Dendritic cell treated with granulocyte-macrophage colony-stimulating factor and Interleukin-4, amounts not matched to agents 40 ng/mL and 50 ng/mL, for 4 days (primary cell): ENCODE data around the gene SGCD.
"Not testable (repeated sequence)": the region's sequence is repeated elsewhere in the genome, so short reads cannot be mapped to it uniquely, and the experiment has no call there.

Source experiments
- H3K27ac Mint-ChIP-seq: one replicate; pipeline ENCODE4 v1.8.0; 2022; ENCODE audit warnings: mild to moderate bottlenecking, mixed read lengths
- H3K27me3 Mint-ChIP-seq: one replicate; pipeline ENCODE4 v1.8.0; 2022; ENCODE audit warnings: mild to moderate bottlenecking, mixed read lengths
- H3K36me3 Mint-ChIP-seq: one replicate; pipeline ENCODE4 v1.8.0; 2022; ENCODE audit warnings: low read depth, mixed read lengths
- H3K4me1 Mint-ChIP-seq: one replicate; pipeline ENCODE4 v1.8.0; 2022; ENCODE audit warnings: low read depth, mixed read lengths
- H3K4me3 Mint-ChIP-seq: one replicate; pipeline ENCODE4 v1.8.0; 2022; ENCODE audit warnings: mild to moderate bottlenecking, moderate library complexity, mixed read lengths
- H3K9me3 Mint-ChIP-seq: one replicate; pipeline ENCODE4 v1.8.0; 2022; ENCODE audit warnings: mixed read lengths
- intact Hi-C: fragments of 100-400 bp; cut with micrococcal nuclease; formaldehyde crosslinking; loops from one replicate; pipeline ENCODE4 v1.15.0; 2022

SGCD gene

DNA sequence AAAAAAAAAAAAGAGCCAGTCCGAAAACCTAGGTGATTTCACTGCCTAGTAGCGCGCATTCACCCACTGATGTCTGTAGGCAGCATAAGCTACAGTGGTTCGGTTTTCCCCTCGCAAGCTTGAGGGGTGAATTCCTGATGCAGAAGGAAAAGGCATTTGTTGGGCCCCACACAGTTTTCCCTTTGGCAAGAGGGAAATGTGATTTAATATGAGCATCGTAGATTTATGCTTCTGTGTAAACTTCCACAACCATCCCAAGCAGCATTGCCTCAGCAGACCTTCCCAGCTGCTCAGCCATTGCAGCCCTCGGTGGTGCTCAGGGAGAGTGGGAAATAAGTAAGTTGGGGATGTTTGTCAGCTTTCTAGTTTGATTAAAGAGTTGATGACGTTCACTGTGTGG, 291.6 kb downstream of the SGCD start:
- Mint-ChIP-seq H3K27ac (no peak overlapping the region), H3K4me3 (no peak overlapping the region), H3K27me3 (no peaks in the 10 kb centered on the region), H3K9me3 (peaks cover 20% of the 10 kb centered on the region), H3K4me1 (no peaks in the 10 kb centered on the region), H3K36me3 (no peaks in the 10 kb centered on the region)
- intact Hi-C loops, result no loop called here

DNA sequence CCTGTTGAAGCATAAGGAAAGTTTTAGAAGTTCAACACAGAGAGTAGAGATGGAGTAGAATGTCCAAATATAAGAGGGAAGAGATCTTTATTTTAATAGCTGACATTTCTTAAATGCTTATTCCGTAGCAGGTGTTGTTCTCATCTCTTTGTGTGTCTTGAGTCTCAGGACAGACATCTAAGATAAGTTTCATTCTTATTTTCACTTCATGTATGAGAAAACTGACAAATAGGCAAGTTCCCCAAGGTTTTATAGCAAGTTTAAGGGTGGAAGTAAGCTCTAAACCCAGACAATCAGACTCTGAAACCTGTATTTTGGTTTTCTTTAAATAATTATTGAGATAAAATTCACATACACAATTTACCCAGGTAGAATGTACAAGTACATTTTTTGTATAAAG, 294.8 kb downstream of the SGCD start:
- Mint-ChIP-seq H3K9me3 (no peaks in the 10 kb centered on the region), H3K4me3 (no peak overlapping the region), H3K27ac (no peak overlapping the region), H3K27me3 (no peaks in the 10 kb centered on the region), H3K4me1 (no peaks in the 10 kb centered on the region), H3K36me3 (no peaks in the 10 kb centered on the region)
- intact Hi-C loops, result no loop called here

DNA sequence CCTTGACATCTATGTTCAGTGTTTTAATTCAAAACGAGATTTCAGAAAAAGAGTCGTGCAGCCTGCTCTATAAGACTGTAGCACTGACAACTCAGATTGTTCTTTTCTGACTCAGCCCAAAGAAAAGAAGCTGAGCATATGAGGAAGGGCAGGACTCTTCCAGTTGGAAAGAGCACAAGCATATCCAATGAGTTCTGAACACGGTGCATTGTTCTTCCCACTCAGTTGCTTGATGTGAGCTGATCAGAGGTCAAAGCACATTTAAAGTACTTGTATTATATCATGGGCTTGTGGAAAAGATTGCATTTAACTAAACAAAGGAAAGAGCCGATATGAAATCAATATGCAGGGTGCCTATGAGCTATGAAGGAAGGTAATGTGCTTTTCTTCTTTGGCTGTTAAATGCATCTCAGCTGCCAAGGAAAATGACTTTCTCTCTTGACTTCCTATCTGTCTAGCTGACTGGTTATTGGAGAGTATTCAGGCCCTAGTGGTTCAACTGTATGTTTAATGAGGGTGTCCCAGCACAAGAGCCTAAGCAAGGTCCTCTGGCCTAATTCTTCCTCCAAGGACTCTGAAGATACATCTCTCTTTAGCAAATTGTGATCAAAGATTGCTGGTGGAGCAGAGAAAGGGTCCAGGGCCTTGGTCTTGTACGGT, 296.5 kb downstream of the SGCD start:
- no peaks in the 10 kb centered on the region for H3K27me3 Mint-ChIP-seq
- H3K4me1 Mint-ChIP-seq, result no peaks in the 10 kb centered on the region
- no peaks in the 10 kb centered on the region for H3K9me3 Mint-ChIP-seq
- intact Hi-C loops, result no loop called here
- no peaks in the 10 kb centered on the region for H3K36me3 Mint-ChIP-seq
- no peak overlapping the region for H3K4me3 Mint-ChIP-seq
- no peak overlapping the region for H3K27ac Mint-ChIP-seq

DNA sequence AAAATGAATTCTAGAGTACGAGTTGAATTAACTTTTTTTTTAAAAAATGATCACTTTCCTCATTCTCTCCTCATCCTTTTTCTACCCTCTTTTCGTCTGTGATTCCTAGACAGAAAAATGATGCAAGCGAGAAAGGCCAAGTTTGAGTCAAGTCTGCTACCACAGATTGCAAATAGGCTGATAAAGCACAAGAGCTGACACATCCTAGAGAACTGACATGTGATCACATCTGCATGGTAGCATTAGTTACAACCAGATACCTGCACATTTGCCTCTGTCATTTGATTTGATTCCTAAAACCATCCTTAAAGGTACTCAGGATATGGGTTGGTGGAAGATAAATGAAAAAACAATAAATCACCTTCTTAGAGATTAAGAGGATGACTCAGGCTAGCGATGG, 297.7 kb downstream of the SGCD start:
- Mint-ChIP-seq H3K36me3 (no peaks in the 10 kb centered on the region), H3K9me3 (no peaks in the 10 kb centered on the region), H3K27me3 (no peaks in the 10 kb centered on the region), H3K4me1 (no peaks in the 10 kb centered on the region), H3K27ac (no peak overlapping the region), H3K4me3 (no peak overlapping the region)
- intact Hi-C loops, result no loop called here

DNA sequence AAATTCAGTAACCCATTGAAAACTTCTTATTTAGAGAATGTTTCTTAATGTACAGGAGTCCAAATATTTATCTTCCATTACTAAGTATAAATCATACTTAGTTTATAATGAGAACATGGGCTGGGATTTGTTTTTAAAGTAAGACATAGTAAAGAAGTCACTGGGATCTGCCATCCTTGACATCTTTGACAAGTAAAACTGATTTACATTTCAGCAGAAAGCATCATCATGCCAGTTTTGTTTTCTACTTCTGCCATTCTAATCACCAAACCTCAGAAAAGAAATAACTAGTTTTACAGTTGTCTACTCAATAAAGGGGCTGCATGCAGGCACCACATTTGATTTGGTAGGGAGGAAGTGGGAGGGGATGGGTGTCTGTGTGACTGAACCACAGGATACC, 301.5 kb downstream of the SGCD start:
- H3K27ac Mint-ChIP-seq, result no peak overlapping the region
- H3K36me3 Mint-ChIP-seq, result no peaks in the 10 kb centered on the region
- no peak overlapping the region for H3K4me3 Mint-ChIP-seq
- H3K9me3 Mint-ChIP-seq, result no peaks in the 10 kb centered on the region
- intact Hi-C loops, result no loop called here
- no peaks in the 10 kb centered on the region for H3K4me1 Mint-ChIP-seq
- H3K27me3 Mint-ChIP-seq, result no peaks in the 10 kb centered on the region

DNA sequence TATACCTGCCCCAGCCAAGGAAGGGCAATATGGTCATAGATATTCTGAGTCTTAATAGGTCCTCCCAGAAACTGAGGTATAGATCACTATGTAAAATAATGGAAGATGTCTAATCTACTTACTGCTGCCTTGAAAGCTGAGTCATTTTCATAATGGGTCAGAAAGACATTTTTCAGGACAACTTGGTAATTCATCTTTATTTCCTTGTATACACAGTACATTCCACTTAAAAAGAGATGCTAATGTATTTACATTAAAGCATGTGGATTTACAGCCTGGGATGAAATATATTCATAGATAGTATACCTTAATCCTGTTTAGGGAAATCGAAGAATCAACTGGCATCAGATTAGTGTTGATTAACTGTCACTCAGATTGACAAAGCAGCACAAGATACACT, 304.0 kb downstream of the SGCD start:
- no peaks in the 10 kb centered on the region for H3K36me3 Mint-ChIP-seq
- H3K27me3 Mint-ChIP-seq, result no peaks in the 10 kb centered on the region
- no peak overlapping the region for H3K4me3 Mint-ChIP-seq
- intact Hi-C loops, result no loop called here
- no peaks in the 10 kb centered on the region for H3K4me1 Mint-ChIP-seq
- H3K9me3 Mint-ChIP-seq, result peaks cover 7% of the 10 kb centered on the region
- no peak overlapping the region for H3K27ac Mint-ChIP-seq

DNA sequence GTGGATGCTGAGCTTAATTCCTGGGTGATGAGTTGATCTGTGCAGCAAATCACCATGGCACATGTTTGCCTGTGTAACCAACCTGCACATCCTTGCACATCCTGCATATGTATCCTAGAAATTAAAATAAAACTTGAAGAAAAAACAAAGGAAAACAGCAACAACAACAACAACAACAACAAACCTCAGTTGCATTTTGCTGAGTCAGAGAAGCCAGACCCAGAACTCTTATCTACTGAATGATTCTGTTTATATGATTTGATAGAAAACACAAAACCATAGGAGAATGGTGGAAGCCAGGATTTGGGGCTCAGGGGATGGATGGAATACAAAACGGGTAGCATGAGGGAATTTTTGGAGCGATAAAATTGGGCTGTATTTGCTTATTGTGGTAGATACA, 307.3 kb downstream of the SGCD start:
- Mint-ChIP-seq H3K36me3 (no peaks in the 10 kb centered on the region), H3K4me3 (no peak overlapping the region), H3K4me1 (no peaks in the 10 kb centered on the region), H3K27me3 (no peaks in the 10 kb centered on the region), H3K27ac (no peak overlapping the region), H3K9me3 (peaks cover 7% of the 10 kb centered on the region)
- intact Hi-C loops, result no loop called here

DNA sequence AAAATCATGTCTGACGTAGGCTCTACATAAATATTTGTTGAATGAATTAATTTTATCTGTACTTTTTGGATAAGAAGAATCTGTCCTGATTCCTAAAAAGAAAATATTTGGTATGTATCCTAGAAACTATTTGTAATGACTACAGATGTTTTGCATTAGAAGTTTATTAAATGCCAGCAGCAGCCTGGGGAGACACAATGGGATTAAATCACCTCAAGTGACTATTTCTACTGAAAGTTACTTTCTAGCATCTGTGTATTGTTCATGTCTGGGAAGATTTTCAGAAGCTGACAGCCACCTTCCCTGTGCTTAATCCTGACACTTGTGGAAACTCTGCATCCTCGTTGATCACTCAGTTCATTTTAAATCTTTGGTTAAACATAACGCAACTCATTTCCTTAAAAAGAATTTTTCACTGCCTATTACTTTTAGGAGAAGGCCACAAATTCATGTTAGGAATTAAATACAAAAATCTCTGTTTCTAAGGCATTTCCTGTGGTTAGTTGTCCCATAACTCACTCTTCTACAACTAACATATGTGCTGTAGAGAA, 313.8 kb downstream of the SGCD start:
- intact Hi-C loops, result no loop called here
- H3K9me3 Mint-ChIP-seq, result no peaks in the 10 kb centered on the region
- no peak overlapping the region for H3K27ac Mint-ChIP-seq
- H3K36me3 Mint-ChIP-seq, result no peaks in the 10 kb centered on the region
- no peaks in the 10 kb centered on the region for H3K4me1 Mint-ChIP-seq
- H3K27me3 Mint-ChIP-seq, result no peaks in the 10 kb centered on the region
- H3K4me3 Mint-ChIP-seq, result no peak overlapping the region

DNA sequence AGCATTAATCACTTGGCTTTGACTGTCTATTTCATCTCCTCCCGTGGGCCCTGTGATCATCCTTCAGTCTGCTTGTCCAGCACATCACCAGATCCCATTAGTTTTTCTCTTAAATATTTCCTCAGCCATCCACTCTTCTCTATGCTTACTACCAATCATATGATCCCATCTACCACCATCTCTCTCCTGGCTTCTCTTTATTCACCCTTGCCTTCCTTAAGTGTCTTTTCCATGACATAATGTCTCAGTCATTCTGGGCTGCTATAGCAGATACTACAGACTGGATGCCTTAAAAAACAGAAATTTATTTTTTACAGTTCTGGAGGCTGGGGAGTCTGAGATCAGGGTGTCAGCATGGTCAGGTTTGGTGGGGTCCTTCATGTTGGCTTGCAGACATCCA, 314.7 kb downstream of the SGCD start:
- Mint-ChIP-seq H3K4me1 (no peaks in the 10 kb centered on the region), H3K36me3 (no peaks in the 10 kb centered on the region), H3K27ac (no peak overlapping the region), H3K9me3 (no peaks in the 10 kb centered on the region), H3K4me3 (no peak overlapping the region), H3K27me3 (no peaks in the 10 kb centered on the region)
- intact Hi-C loops, result no loop called here

DNA sequence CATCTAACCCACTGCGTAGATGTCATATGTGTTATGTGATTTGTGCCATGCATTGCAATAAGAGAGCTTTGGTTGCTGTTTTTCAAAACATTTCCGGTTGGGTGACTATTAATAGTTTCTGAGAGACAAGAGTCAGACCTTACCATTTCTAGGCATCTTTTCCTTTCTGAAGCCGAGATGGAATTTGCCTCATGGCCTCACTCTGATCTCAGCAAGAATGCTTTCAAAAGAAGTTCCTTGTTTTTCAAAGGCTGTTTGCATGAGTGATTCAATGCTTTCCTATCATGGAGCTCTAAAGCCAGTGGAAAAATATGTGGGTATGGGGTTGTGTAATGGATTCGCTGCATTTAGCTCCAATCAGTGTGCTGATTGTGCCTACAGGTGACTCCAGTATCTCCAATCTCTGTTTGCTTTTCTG, 320.1 kb downstream of the SGCD start:
- Mint-ChIP-seq H3K27me3 (no peaks in the 10 kb centered on the region), H3K36me3 (no peaks in the 10 kb centered on the region), H3K9me3 (no peaks in the 10 kb centered on the region), H3K27ac (no peak overlapping the region), H3K4me3 (no peak overlapping the region), H3K4me1 (no peaks in the 10 kb centered on the region)
- intact Hi-C loops, result no loop called here

DNA sequence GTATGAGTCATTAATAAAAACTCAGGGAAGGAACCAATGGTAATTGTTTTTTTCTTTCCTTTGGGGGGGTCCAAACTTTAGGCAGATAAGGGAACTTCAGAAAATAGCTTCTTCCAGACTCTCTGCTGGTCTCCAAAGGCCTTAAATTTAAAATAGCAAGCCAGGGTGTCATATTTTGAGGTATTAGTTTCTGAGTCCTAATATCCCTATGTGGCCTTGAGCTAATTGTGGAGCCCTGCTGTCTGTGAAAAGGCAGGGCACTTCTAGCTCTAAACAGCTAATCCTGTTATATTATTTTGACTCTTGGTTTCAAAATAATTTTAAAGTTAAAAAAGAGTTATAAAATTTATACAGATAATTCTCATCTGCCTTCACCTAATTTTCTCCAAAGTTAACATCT, 327.5 kb downstream of the SGCD start:
- no peaks in the 10 kb centered on the region for H3K4me1 Mint-ChIP-seq

DNA sequence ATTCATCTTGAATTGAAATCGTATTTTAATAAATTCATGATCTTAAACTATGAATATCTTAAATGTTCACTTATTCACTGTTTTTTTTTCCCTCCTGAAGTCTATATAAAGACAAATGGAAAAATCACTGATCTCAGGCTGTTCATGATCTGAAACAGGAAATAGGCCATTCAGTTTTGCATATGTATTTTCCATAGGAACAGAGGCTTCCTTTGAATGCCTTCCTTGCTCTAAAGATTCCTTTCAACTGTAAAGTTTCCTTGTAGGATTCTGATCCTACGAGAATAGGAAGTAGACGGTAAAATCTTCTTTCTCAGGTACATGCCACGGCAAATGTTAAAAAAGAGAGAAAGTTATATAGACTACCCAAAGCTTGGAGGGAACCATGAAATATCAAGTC, 328.8 kb downstream of the SGCD start:
- no peaks in the 10 kb centered on the region for H3K36me3 Mint-ChIP-seq
- intact Hi-C loops, result no loop called here

More for the DNA sequence above, 327.5 kb downstream of the SGCD start:
- intact Hi-C loops, result no loop called here
- no peaks in the 10 kb centered on the region for H3K27me3 Mint-ChIP-seq
- no peak overlapping the region for H3K27ac Mint-ChIP-seq
- H3K9me3 Mint-ChIP-seq, result no peaks in the 10 kb centered on the region
- no peak overlapping the region for H3K4me3 Mint-ChIP-seq
- H3K36me3 Mint-ChIP-seq, result no peaks in the 10 kb centered on the region

DNA sequence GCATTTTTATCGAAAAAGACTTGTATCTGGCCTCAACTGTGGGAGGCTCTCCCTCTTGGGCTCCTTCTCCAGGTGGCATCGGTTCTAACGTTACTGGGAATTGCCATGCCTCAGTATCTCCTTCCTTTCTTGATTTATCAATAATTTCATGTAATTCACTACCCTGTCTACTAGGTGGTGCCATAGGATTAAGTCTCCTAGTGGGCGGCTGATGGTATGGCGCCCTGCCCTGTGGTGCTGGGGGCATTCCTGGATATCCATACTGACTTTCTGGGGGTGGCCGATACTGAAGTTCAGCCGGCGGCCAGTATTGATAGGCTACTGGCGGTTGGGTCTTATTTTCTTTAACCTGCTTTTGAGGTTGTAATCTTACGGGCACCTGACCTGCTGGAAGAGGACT, 337.9 kb downstream of the SGCD start:
- H3K27me3 Mint-ChIP-seq, H3K36me3 Mint-ChIP-seq, intact Hi-C loops: not testable (repeated sequence)

More for the DNA sequence above, 328.8 kb downstream of the SGCD start:
- Mint-ChIP-seq H3K27ac (no peak overlapping the region), H3K4me3 (no peak overlapping the region), H3K4me1 (no peaks in the 10 kb centered on the region), H3K9me3 (no peaks in the 10 kb centered on the region), H3K27me3 (no peaks in the 10 kb centered on the region)

DNA sequence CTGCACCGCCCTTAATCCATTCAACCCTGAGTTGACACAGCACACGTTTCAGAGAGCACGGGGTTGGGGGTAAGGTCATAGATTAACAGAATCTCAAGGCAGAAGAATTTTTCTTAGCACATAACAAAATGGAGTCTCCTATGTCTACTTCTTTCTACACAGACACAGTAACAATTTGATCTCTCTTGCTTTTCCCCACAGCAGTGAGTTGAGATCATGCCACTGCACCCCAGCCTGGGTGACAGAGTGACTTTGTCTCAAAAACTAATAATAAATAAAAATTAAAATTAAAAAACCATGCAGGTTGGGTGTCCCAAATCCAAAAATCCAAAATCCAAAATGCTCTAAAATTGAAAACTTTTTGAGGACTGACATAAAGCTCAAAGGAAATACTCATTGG, 339.7 kb downstream of the SGCD start:
- H3K9me3 Mint-ChIP-seq, H3K27me3 Mint-ChIP-seq, H3K4me1 Mint-ChIP-seq, H3K36me3 Mint-ChIP-seq, intact Hi-C loops, H3K27ac Mint-ChIP-seq, H3K4me3 Mint-ChIP-seq: not testable (repeated sequence)

More for the DNA sequence above, 337.9 kb downstream of the SGCD start:
- not testable (repeated sequence) for H3K9me3 Mint-ChIP-seq, H3K4me3 Mint-ChIP-seq, H3K4me1 Mint-ChIP-seq, H3K27ac Mint-ChIP-seq

DNA sequence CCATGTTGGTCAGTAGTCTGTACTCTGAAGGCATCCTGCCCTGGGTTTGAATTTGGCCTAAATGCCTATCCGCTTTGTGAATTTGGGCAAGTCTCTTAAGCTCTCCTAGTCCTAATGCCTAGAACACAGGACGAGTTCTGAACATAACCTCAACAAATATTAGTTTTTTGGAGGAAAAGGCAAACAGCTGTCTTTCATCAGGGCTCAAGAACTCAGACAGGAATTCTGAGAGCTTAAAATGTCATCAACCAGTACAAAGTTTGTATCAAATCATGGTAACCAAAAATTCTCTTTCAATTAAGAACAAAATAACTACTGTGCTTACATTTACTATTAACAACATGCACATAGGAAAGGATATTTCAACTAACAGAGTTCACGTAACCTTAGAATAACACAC, 340.7 kb downstream of the SGCD start:
- H3K4me1 Mint-ChIP-seq, result no peaks in the 10 kb centered on the region
- no peaks in the 10 kb centered on the region for H3K9me3 Mint-ChIP-seq
- H3K27me3 Mint-ChIP-seq, result no peaks in the 10 kb centered on the region
- intact Hi-C loops, result no loop called here
- no peaks in the 10 kb centered on the region for H3K36me3 Mint-ChIP-seq
- no peak overlapping the region for H3K4me3 Mint-ChIP-seq
- no peak overlapping the region for H3K27ac Mint-ChIP-seq
